ENCODE measurements around the gene ELK3.

GRCh38 chr12:96241846-96242256 is 47.7 kb downstream of the ELK3 start:
- TF ChIP-seq, protein P1, sequence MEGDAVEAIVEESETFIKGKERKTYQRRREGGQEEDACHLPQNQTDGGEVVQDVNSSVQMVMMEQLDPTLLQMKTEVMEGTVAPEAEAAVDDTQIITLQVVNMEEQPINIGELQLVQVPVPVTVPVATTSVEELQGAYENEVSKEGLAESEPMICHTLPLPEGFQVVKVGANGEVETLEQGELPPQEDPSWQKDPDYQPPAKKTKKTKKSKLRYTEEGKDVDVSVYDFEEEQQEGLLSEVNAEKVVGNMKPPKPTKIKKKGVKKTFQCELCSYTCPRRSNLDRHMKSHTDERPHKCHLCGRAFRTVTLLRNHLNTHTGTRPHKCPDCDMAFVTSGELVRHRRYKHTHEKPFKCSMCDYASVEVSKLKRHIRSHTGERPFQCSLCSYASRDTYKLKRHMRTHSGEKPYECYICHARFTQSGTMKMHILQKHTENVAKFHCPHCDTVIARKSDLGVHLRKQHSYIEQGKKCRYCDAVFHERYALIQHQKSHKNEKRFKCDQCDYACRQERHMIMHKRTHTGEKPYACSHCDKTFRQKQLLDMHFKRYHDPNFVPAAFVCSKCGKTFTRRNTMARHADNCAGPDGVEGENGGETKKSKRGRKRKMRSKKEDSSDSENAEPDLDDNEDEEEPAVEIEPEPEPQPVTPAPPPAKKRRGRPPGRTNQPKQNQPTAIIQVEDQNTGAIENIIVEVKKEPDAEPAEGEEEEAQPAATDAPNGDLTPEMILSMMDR (IDR thresholded peaks at IDR 0.05) = no peak
- TF ChIP-seq POLR2A (IDR thresholded peaks at IDR 0.05) = no peak

Measured in body of pancreas (tissue), 4 donors.